GM19467 (cell line): Measurements from ENCODE around the gene CD320.
"Not testable (repeated sequence)": the region's sequence is repeated elsewhere in the genome, so short reads cannot be mapped to it uniquely, and the experiment has no call there.

Source experiments
- ATAC-seq: cut with Tn5 transposase; IDR thresholded peaks from one replicate; pipeline ENCODE4 v1.9.1; 2021; ENCODE audit warnings: mild to moderate bottlenecking, moderate library complexity; ENCODE audit not compliant: unreplicated experiment

Gene CD320

DNA sequence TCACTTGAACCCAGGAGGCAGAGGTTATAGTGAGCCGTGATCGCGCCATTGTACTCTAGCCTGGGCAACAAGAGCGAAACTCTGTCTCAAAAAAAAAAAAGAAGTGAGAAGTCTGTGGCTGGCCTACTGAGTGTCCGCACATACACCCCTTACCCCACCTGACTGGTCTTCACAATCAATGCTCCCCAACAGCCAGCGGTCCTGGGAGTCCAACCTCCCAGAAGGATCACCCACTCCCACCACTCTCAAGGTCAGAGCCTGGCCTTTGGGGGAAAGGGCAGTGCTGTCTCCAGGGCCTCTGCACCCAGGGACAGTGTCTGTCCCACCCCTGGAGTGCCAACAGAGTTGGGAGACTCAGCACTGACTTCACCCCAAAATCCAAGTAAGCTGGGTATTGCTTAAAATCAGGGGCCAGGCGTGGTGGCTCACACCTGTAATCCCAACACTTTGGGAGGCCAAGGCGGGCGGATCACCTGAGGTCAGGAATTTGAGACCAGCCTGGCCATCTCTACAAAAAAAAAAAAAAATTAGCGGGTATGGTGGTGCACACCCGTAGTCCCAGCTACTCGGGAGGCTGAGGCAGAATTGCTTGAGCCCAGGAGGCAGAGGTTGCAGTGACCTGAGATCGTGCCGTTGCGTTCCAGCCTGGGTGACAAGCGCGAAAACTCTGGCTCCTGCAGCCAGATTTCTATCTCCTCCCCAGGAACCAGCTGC is 2.3 kb upstream of the CD320 start:
- no peak for ATAC-seq

GRCh38 chr19:8308891-8309291 is 733 bp upstream of the CD320 start:
- ATAC-seq, result no peak

GRCh38 chr19:8307400-8307964 is 676 bp downstream of the CD320 start:
- no peak for ATAC-seq

- ATAC-seq, result no peak
Measured at GRCh38 chr19:8306235-8307054, 1.7 kb downstream of the CD320 start.

DNA sequence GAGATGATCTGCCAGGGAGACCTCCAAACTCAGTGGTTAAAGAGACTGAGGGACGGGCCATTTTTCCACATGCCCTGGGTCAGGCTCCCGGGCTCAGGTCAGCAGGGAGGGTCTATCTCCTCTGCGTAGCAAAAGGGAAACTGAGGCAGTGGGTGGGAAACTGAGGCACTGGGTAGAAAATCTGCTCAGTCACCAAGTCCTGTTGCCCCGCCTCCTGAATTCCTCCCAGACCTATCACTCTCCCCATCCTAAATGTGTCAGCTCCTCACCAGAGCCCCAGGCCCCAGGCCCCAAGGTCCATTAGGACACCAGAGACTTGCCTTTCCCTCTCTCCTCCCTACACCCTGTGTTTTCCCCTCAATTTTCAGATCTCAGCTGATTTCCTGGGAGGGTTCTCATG is 2.4 kb downstream of the CD320 start:
- no peak for ATAC-seq

DNA sequence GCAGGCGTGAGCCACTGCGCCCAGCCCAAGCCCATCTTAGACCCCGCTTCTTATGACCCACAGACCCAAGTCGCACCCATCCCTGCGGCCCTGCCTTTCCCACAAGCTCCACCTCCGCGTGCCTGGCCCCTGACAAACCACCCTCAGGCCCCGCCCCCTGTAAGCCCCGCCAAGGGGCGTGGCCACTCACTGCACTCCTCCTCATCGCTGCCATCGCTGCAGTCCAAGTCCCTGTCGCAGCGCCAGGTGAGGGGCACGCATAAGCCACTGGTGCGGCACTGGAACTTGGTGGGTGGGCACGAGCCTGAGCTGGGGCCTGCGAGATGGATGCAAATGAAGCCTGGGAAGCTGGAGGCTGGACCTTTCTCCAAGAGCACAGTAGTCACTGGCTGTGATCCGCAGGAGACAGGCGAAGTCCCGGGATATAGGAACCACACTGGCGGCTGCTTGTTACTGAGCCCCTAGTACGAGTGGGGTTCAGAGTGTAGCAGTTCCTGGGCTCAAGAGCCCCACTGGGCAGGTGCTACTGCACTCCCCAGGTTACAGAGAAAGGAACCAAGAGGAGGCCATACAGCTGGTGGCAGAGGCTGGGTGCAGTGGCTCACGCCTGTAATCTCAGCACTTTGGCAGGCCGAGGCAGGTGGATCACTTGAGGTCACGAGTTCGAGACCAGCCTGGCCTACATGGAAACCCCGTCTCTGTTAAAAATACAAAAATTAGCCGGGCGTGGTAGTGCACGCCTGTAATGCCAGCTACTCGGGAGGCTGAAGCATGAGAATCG is 3.1 kb downstream of the CD320 start:
- no peak for ATAC-seq

DNA sequence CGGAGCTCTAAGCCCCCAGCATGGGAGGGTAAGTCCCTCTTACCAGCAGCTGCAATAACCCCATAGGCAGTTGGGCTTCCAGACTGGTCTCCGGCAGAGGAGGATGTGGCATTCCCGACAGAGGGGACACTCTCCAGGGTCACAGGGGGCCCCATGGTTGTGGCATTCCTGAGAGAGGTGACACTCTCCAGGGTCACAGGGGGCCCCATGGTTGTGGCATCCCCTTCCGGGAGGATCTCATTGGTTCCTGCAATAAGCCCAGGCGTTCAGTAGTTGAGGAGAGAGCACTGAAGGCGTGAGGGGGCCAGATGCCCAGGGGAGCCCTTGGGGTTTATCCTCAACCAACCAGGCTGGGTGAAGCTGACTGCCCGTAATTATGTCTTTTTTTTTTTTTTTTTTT is 5.4 kb downstream of the CD320 start:
- no peak for ATAC-seq

- ATAC-seq, result no peak
Measured at GRCh38 chr19:8302357-8302691, 5.8 kb downstream of the CD320 start.

GRCh38 chr19:8291337-8291736 is 16.8 kb downstream of the CD320 start:
- not testable (repeated sequence) for ATAC-seq

DNA sequence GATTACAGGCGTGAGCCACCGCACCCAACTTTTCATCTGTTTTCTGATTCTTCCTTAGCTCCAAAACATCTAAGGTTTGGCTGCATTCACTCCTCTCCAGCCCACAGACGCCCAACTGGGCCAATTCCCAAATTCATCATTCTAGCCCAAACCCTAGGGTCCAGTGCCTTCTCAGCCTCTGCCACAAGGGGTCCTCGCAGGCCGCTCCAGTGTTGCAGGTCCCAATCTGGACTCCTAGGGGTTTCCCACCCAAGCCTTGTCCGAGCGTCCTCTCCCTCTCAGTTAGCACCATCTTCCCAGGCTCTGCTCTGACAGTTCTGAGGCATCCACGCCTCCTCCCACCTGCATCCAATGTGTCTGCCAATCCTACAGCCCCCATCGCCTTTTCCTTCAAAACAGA is 31.6 kb downstream of the CD320 start:
- ATAC-seq, result not testable (repeated sequence)

GRCh38 chr19:8269724-8270123 is 38.4 kb downstream of the CD320 start:
- ATAC-seq, result no peak

DNA sequence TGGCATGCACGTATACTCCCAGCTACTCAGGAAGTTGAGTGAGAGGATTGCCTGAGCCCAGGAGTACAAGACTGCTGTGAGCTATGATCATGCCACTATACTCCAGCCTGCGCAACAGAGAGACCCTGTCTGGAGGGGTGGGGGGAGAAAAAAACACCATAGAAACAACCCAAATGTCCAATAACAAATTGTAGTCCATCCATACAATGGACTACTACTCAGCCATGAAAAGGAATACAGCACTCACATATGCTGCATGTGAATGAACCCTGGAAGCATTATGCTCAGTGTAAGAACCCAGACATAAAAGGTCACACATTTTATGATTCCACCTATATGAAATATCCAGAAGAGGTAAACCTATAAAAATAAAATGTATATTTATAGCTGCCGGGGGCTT is 42.3 kb downstream of the CD320 start:
- ATAC-seq, result no peak

GRCh38 chr19:8264248-8264647 is 43.9 kb downstream of the CD320 start:
- not testable (repeated sequence) for ATAC-seq

DNA sequence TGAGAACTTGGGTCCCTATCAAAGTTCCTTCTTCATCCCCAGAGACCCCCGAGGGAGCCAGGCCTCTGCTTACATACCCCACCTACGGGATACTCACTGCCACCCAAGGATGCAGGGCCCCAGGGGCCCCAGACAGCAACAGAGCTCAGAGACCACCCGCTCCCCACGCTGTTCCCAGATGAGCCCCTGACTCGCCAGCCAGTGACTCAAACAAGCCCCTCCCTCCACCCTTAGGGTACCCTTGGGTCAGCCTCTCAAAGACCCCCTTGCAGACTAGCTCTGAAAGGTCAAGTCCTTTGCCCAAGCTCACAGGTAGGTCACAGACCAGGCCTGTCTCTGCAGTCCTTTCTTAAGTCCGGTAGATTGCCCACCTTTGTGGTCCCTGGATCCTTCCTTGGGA is 45.7 kb downstream of the CD320 start:
- no peak for ATAC-seq

- ATAC-seq, result no peak
Measured at GRCh38 chr19:8261881-8262280, 46.3 kb downstream of the CD320 start.

DNA sequence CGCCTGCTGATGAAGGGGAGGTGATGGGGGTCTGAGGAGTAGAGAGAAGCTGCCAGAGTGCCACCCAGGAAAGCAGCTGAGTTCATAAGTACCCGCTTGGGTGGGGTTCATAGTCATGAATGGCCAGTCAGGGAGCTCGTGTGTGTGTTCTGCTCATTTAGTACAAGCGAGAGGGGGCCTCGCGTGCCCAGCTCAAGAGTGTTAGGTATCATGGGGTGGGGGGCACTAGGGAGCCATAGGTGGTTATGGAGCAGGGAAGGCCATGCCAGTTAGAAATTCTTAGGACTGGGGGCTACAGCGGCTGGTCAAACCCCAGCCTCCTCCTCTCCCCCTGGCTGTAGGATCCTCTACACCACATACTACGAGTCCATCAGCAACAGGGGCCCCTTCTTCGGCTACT is 46.8 kb downstream of the CD320 start:
- no peak for ATAC-seq

- no peak for ATAC-seq
Measured at GRCh38 chr19:8259922-8260247, 48.3 kb downstream of the CD320 start.

GRCh38 chr19:8259142-8259921 is 48.8 kb downstream of the CD320 start:
- no peak for ATAC-seq

DNA sequence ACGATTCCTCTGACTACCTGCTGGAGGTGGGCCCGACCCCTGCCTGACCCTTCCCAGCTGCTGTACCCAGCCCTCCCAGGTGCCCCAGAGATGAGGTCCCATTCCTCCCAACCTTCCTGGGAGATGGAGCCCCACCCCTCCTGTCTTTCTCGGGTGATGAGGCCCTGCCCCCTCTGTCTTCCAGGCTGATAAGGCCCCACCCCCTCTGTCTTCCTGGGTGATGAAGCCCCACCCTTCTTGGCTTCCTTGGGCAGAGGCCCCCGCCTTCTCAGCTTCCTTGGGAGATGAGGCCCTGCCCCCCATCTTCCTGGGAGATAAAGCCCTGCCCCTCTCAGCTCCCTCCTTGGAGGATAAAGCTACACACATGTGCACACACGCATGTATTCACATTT is 51.1 kb downstream of the CD320 start:
- no peak for ATAC-seq

GRCh38 chr19:8256276-8257051 is 51.7 kb downstream of the CD320 start:
- ATAC-seq, result no peak
